GM23338 (cell line): ENCODE measurements around the gene PFN1.

ENCODE experiments used
- CREB1 ChIP-seq: fragments of 250-450 bp; sonication (Bioruptor Pico); IDR thresholded peaks from 2 replicates; pipeline ENCODE4 v1.5.0; 2020; ENCODE audit warnings: low read depth, mild to moderate bottlenecking, moderate library complexity
- EZH2 ChIP-seq: fragments of 200-600 bp; sonication (generic); IDR thresholded peaks from one replicate; pipeline ENCODE4 v1.8.0; 2017; ENCODE audit warnings: antibody characterized with exemption, mild to moderate bottlenecking, low read depth; ENCODE audit not compliant: unreplicated experiment
- EZH2phosphoT487 ChIP-seq: fragments of 200-600 bp; sonication (generic); IDR thresholded peaks from one replicate; pipeline ENCODE4 v1.8.1; 2018; ENCODE audit warnings: antibody characterized with exemption; ENCODE audit not compliant: unreplicated experiment
- JUNB ChIP-seq: IDR thresholded peaks from one replicate; pipeline ENCODE4 v1.6.1; 2016; ENCODE audit warnings: antibody characterized with exemption; ENCODE audit not compliant: unreplicated experiment
- NANOG ChIP-seq: IDR thresholded peaks from 2 replicates; pipeline ENCODE4 v1.6.1; 2016; ENCODE audit warnings: antibody characterized with exemption, borderline replicate concordance
- POLR2AphosphoS5 ChIP-seq: IDR thresholded peaks from 2 replicates; pipeline ENCODE4 v1.6.1; 2016; ENCODE audit warnings: antibody characterized with exemption, low read depth
- STAT1 ChIP-seq: IDR thresholded peaks from one replicate; pipeline ENCODE4 v1.6.1; 2016; ENCODE audit warnings: antibody characterized with exemption; ENCODE audit not compliant: unreplicated experiment
- ZNF114 ChIP-seq: fragments of 250-450 bp; sonication (Bioruptor Pico); IDR thresholded peaks from 2 replicates; pipeline ENCODE4 v1.5.0; 2020; ENCODE audit warnings: mild to moderate bottlenecking, moderate library complexity
- ZNF331 ChIP-seq: fragments of 250-450 bp; sonication (Bioruptor Pico); IDR thresholded peaks from 2 replicates; pipeline ENCODE4 v1.5.0; 2020; ENCODE audit warnings: low read depth, mild to moderate bottlenecking, moderate library complexity
- TF ChIP-seq, protein P1 (sequence below), 2 experiments: fragments of 200-600 bp in 1 of 2; sonication (generic) in 1 of 2; conservative IDR thresholded peaks; 2 replicates each; pipeline versions ENCODE4 v1.5.1 to v1.6.1; 2016 to 2017; ENCODE audit warnings: antibody characterized with exemption in 2 of 2, low read depth in 2 of 2, mild to moderate bottlenecking in 2 of 2, moderate library complexity in 1 of 2
- TF ChIP-seq, protein P2 (sequence below): IDR thresholded peaks from one replicate; pipeline ENCODE4 v1.6.1; 2018; ENCODE audit warnings: antibody characterized with exemption; ENCODE audit not compliant: unreplicated experiment
- TF ChIP-seq, protein P3 (sequence below): IDR thresholded peaks from 2 replicates; pipeline ENCODE4 v1.6.1; 2016; ENCODE audit warnings: antibody characterized with exemption

DNA sequence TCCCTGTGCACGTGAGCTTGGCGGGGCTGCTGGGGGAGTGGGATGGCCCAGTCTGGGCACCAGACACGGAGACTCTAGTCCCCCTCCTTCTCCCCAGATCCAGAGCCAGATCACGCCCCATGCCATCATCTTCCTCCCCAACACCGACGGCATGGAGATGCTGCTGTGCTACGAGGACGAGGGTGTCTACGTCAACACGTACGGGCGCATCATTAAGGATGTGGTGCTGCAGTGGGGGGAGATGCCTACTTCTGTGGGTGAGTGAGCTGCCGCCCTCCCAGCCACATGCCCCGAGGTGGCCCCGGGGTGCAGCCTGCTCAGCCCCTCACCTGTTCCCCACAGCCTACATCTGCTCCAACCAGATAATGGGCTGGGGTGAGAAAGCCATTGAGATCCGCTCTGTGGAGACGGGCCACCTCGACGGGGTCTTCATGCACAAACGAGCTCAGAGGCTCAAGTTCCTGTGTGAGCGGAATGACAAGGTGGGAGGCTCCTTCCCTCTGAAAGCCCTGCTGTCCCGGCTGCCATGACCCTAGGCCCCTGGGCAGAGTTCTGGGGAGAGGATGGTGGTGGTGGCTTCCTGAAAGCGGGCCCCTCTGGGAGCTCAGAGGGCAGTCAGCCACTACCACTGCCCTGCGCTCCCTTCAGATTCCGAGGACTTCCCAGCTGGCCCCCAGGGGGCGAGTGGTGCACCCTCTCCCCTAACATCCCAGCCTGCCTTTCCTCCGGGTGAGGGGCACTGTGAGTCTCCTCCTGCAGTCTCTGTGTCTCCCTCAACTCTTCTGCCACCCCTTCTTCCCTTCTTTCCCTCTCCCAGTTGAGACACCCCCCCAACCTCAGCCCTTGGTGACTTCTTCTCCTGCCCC, 51.8 kb downstream of the PFN1 start:
- TF ChIP-seq, protein P1, sequence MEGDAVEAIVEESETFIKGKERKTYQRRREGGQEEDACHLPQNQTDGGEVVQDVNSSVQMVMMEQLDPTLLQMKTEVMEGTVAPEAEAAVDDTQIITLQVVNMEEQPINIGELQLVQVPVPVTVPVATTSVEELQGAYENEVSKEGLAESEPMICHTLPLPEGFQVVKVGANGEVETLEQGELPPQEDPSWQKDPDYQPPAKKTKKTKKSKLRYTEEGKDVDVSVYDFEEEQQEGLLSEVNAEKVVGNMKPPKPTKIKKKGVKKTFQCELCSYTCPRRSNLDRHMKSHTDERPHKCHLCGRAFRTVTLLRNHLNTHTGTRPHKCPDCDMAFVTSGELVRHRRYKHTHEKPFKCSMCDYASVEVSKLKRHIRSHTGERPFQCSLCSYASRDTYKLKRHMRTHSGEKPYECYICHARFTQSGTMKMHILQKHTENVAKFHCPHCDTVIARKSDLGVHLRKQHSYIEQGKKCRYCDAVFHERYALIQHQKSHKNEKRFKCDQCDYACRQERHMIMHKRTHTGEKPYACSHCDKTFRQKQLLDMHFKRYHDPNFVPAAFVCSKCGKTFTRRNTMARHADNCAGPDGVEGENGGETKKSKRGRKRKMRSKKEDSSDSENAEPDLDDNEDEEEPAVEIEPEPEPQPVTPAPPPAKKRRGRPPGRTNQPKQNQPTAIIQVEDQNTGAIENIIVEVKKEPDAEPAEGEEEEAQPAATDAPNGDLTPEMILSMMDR (conservative IDR thresholded peaks at IDR 0.05; ENCODE audit: low read depth in 2 of 2) = peak in 1 of 2 experiments; percentile 30; a peak in 2 of 4 replicates
- TF ChIP-seq, protein P2, sequence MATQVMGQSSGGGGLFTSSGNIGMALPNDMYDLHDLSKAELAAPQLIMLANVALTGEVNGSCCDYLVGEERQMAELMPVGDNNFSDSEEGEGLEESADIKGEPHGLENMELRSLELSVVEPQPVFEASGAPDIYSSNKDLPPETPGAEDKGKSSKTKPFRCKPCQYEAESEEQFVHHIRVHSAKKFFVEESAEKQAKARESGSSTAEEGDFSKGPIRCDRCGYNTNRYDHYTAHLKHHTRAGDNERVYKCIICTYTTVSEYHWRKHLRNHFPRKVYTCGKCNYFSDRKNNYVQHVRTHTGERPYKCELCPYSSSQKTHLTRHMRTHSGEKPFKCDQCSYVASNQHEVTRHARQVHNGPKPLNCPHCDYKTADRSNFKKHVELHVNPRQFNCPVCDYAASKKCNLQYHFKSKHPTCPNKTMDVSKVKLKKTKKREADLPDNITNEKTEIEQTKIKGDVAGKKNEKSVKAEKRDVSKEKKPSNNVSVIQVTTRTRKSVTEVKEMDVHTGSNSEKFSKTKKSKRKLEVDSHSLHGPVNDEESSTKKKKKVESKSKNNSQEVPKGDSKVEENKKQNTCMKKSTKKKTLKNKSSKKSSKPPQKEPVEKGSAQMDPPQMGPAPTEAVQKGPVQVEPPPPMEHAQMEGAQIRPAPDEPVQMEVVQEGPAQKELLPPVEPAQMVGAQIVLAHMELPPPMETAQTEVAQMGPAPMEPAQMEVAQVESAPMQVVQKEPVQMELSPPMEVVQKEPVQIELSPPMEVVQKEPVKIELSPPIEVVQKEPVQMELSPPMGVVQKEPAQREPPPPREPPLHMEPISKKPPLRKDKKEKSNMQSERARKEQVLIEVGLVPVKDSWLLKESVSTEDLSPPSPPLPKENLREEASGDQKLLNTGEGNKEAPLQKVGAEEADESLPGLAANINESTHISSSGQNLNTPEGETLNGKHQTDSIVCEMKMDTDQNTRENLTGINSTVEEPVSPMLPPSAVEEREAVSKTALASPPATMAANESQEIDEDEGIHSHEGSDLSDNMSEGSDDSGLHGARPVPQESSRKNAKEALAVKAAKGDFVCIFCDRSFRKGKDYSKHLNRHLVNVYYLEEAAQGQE = no peak
- TF ChIP-seq POLR2AphosphoS5 (no peak), EZH2phosphoT487 (no peak), STAT1 (no peak), EZH2 (no peak), CREB1 (CRISPR knock-in tag) (no peak), NANOG (no peak), ZNF331 (no peak), JUNB (no peak), ZNF114 (CRISPR knock-in tag) (no peak)
- TF ChIP-seq, protein P3, sequence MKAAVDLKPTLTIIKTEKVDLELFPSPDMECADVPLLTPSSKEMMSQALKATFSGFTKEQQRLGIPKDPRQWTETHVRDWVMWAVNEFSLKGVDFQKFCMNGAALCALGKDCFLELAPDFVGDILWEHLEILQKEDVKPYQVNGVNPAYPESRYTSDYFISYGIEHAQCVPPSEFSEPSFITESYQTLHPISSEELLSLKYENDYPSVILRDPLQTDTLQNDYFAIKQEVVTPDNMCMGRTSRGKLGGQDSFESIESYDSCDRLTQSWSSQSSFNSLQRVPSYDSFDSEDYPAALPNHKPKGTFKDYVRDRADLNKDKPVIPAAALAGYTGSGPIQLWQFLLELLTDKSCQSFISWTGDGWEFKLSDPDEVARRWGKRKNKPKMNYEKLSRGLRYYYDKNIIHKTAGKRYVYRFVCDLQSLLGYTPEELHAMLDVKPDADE = no peak
